ENCODE measurements around the gene FAM53B.
"Not testable (repeated sequence)": the region's sequence is repeated elsewhere in the genome, so short reads cannot be mapped to it uniquely, and the experiment has no call there.

Gene FAM53B

GRCh38 chr10:124592736-124593430 is 151.3 kb downstream of the FAM53B start:
- no peak for DNase-seq

GRCh38 chr10:124592101-124592500 is 152.1 kb downstream of the FAM53B start:
- no peak for DNase-seq

- DNase-seq = no peak
Measured at GRCh38 chr10:124591123-124591495, 153.1 kb downstream of the FAM53B start.

GRCh38 chr10:124590216-124591122 is 153.7 kb downstream of the FAM53B start:
- DNase-seq = no peak

- DNase-seq = no peak
Measured at GRCh38 chr10:124589491-124590041, 154.6 kb downstream of the FAM53B start.

- no peak for DNase-seq
Measured at GRCh38 chr10:124588736-124589490, 155.3 kb downstream of the FAM53B start.

GRCh38 chr10:124588341-124588735 is 155.8 kb downstream of the FAM53B start:
- not testable (repeated sequence) for DNase-seq

GRCh38 chr10:124587811-124588211 is 156.4 kb downstream of the FAM53B start:
- no peak for DNase-seq

- DNase-seq = no peak
Measured at GRCh38 chr10:124586142-124586541, 158.0 kb downstream of the FAM53B start.

- no peak for DNase-seq
Measured at GRCh38 chr10:124579011-124579399, 165.2 kb downstream of the FAM53B start.

- DNase-seq = no peak
Measured at GRCh38 chr10:124578231-124579010, 165.8 kb downstream of the FAM53B start.

- DNase-seq = no peak
Measured at GRCh38 chr10:124577651-124578050, 166.5 kb downstream of the FAM53B start.

- no peak for DNase-seq
Measured at GRCh38 chr10:124576526-124577420, 167.4 kb downstream of the FAM53B start.

- no peak for DNase-seq
Measured at GRCh38 chr10:124575107-124576035, 168.8 kb downstream of the FAM53B start.

GRCh38 chr10:124574456-124575070 is 169.6 kb downstream of the FAM53B start:
- no peak for DNase-seq

GRCh38 chr10:124573726-124574455 is 170.3 kb downstream of the FAM53B start:
- DNase-seq = no peak

GRCh38 chr10:124572751-124573150 is 171.4 kb downstream of the FAM53B start:
- no peak for DNase-seq

- DNase-seq = no peak
Measured at GRCh38 chr10:124570646-124571045, 173.5 kb downstream of the FAM53B start.
